Heart right ventricle (tissue), 16 donors: ENCODE data around the gene AMPD1. TPM values are rescaled to one million over a fixed set of nuclear protein-coding genes. Genes with fewer than 3 reads are reported as not detected.

Source experiments
- ATAC-seq, 8 donors: fragments of 200-7000 bp; cut with Tn5 transposase; one replicate each; pipeline ENCODE4 v1.9.1; 2020; ENCODE audit warnings: mild to moderate bottlenecking in 8 of 8, moderate library complexity in 8 of 8, moderate number of reproducible peaks in 1 of 8
- DNase-seq, 2 donors: peaks; one replicate each; pipeline ENCODE4 v3.0.0-alpha.2; 2020
- H3K27ac ChIP-seq, 10 donors: fragments of 200-600 bp; sonication (generic) in 2 of 10; one replicate each; pipeline versions ENCODE4 v1.5.0 to v1.8.0; 2020 to 2022; ENCODE audit warnings: mild to moderate bottlenecking in 3 of 10
- H3K27me3 ChIP-seq, 7 donors: fragments of 200-600 bp; one replicate each; pipeline ENCODE4 v1.8.0; 2021 to 2022; ENCODE audit warnings: mild to moderate bottlenecking in 2 of 7
- H3K36me3 ChIP-seq, 9 donors: fragments of 200-600 bp; sonication (generic) in 1 of 9; one replicate each; pipeline versions ENCODE4 v1.5.0 to v1.8.0; 2020 to 2022; ENCODE audit warnings: mild to moderate bottlenecking in 2 of 9
- H3K4me1 ChIP-seq, 9 donors: fragments of 200-600 bp; sonication (generic) in 1 of 9; one replicate each; pipeline versions ENCODE4 v1.5.0 to v1.8.0; 2020 to 2022; ENCODE audit warnings: mild to moderate bottlenecking in 4 of 9
- H3K4me3 ChIP-seq, 10 donors: fragments of 200-600 bp; sonication (generic) in 2 of 10; one replicate each; pipeline versions ENCODE4 v1.5.0 to v1.8.0; 2020 to 2022; ENCODE audit warnings: mild to moderate bottlenecking in 7 of 10, moderate library complexity in 2 of 10
- H3K9me3 ChIP-seq, 11 donors: fragments of 200-600 bp in 10 of 11; sonication (generic) in 2 of 11; one replicate each; pipeline versions ENCODE4 v1.5.0 to v1.8.0; 2013 to 2022; ENCODE audit warnings: mild to moderate bottlenecking in 2 of 11, control low read depth in 1 of 11, moderate library complexity in 1 of 11
- CTCF ChIP-seq, 9 donors: fragments of 200-600 bp; sonication (generic) in 2 of 9; IDR thresholded peaks; one replicate each; pipeline versions ENCODE4 v1.5.0 to v1.8.0; 2021 to 2022; ENCODE audit warnings: antibody characterized with exemption in 9 of 9, mild to moderate bottlenecking in 5 of 9, moderate library complexity in 1 of 9
- WGBS, 2 donors: extraction: QIAGEN DNeasy Blood & Tissue Kit; methylation state at CpG; one replicate each; pipeline ENCODE4 v1.1.7; 2013; ENCODE audit warnings: inconsistent platforms in 1 of 2; 5-methylcytosine and 5-hydroxymethylcytosine counted together
- intact Hi-C, 10 donors: fragments of 100-400 bp; cut with DNase I; formaldehyde crosslinking; loops; one replicate each; pipeline versions ENCODE4 v1.11.1 to v1.14.2; 2022
- polyA plus RNA-seq, 2 donors: library from polyadenylated mRNA; stranded (reverse); fragments of 200-250 nt; gene quantifications; one replicate each; pipeline ENCODE4 v1.2.3, GENCODE V29; 2013
- total RNA-seq, 10 donors: library from RNA; stranded (reverse); fragmentation: NEBNext Ultra II Directional in 3 of 10; extraction: Animal tissue kit (Norgen Biotek cat#: 25700) in 3 of 10; gene quantifications; one replicate each; pipeline versions ENCODE4 v1.2.1 to v1.2.4, GENCODE V29; 2021 to 2023
- donor health status: Arrhythmogenic right ventricular cardiomyopathy.
- donor health status: ischemic (EF 13 %, LVEDD 7.1; RV severe dilation, severe dysfunction).
- donor health status: healthy with polysubstance abuse.
- donor health status: DM: no; HTN: yes; CAD: no.
- donor health status: DM: no; HTN: no; CAD: no.
- donor health status: ischemic (EF 25% LVEDD 6.9; RV normal size, moderate dysfunction).
- donor health status: ischemic (EF 25% LVEDD 5.7; RV mildly dilated, moderate dysfunction).
- donor health status: healthy.
- donor health status: DM: yes; HTN: yes; CAD: no.
- donor health status: Ischemic cardiomyopathy.
- donor health status: ischemic (EF 35%, LVEDD 5.7; RV mildly dilated, moderate dysfunction).
- donor health status: nonischemic (EF 11% LVEDD 7.7; RV severe dilation, severe dysfunction).
- donor health status: DM: yes; HTN: yes; CAD: no.
- donor health status: PGD.
- donor health status: ischemic (EF 29% LVEDD 5.4; RV normal size, mild dysfunction).
- donor health status: nonischemic (EF 23%, LVEDD 6.1; RV moderate dilation, normal function).

The AMPD1 gene
- total and polyA plus RNA-seq, 12 donors, result 0.59 TPM; not detected in 11

DNA sequence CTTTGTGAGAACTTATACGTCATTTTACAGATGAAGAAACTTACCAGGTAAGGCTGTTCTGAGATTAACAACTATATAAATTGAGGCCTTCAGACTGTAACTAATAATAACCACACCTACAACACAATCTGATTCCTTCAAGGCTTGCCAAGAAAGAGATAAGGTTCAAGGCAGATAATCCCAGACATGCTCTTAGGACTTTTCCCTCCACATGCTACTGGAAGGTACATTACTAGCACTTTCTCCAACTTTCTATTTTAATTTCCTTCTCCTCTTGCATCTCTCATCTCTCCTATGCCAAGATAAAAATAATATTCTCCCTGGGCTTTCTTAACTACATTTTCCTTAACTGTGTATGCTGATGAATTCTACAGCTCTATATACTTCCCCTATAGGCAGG is 40.1 kb upstream of the AMPD1 start:
- peaks cover 0 to 100% (median 73%) of the 10 kb centered on the region in 9 donors for H3K36me3 ChIP-seq
- H3K27ac ChIP-seq, result no peak overlapping the region
- H3K4me1 ChIP-seq, result peaks cover 0 to 8% (median under 1%) of the 10 kb centered on the region in 9 donors
- ATAC-seq (no peak), DNase-seq (no peak)
- intact Hi-C loops, result no loop called here
- H3K4me3 ChIP-seq, result no peak overlapping the region
- WGBS, 2 donors, result 86 to 94% methylated on average over 1 of the region's 1 CpG
- no peaks in the 10 kb centered on the region for H3K27me3 ChIP-seq
- no peaks in the 10 kb centered on the region for H3K9me3 ChIP-seq
- no peak for TF ChIP-seq CTCF (IDR thresholded peaks at IDR 0.05)

DNA sequence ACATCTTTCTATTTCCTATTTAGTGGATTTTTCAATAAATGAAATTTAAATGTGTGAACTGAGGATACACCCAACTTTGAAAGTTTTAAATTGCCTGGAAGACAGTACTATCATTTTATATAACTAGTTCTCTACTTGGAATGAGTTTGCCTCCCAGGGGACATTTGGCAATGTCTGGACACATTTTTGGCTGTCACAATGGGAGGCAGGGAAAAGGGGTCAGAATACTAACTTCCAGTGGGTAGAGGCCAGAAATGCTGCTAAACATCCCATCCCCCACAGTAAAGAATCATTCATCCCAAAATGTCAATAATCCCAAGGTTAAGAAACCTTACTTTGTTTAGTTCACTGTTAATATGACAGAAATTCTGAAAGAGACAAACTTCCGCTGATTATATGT is 34.4 kb upstream of the AMPD1 start:
- intact Hi-C loops, result no loop called here
- peak in 1 of 8 donors; percentile 29 for ATAC-seq
- H3K36me3 ChIP-seq, result peaks cover under 1 to 100% (median 73%) of the 10 kb centered on the region in 9 donors
- H3K27ac ChIP-seq, result no peak overlapping the region
- H3K9me3 ChIP-seq, result no peaks in the 10 kb centered on the region
- H3K27me3 ChIP-seq, result no peaks in the 10 kb centered on the region
- peaks cover 0 to 26% (median 8%) of the 10 kb centered on the region in 9 donors for H3K4me1 ChIP-seq
- WGBS, 2 donors, result 92 to 97% methylated on average over 1 of the region's 1 CpG
- DNase-seq, result no peak
- H3K4me3 ChIP-seq, result no peak overlapping the region
- TF ChIP-seq CTCF (IDR thresholded peaks at IDR 0.05), result no peak

DNA sequence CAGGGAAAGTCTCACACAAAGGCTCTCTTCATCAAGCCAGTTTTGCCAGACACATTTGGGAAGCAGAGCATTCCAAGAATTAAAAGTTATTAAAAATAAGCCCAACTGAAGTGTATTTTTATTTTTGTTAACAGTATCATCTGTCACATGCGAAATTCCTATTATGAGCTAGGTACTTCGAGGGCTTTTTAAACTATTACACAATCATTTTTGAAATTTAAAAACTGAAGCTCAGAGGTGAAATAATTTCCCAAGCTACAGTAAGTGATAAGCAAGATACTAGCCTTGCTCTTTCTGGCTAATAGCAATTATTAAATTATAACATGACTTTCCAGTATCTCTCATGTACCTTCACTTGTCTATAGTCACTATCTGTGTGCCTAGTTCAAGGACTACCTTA is 33.2 kb upstream of the AMPD1 start:
- intact Hi-C loops, result no loop called here
- DNase-seq (no peak), ATAC-seq (no peak)
- WGBS, 2 donors, result 80 to 82% methylated on average over 2 of the region's 2 CpGs
- H3K27ac ChIP-seq, result peak overlapping the region in 1 of 10 donors; percentile 1
- H3K9me3 ChIP-seq, result no peaks in the 10 kb centered on the region
- peaks cover 0 to 38% (median 11%) of the 10 kb centered on the region in 9 donors for H3K4me1 ChIP-seq
- no peaks in the 10 kb centered on the region for H3K27me3 ChIP-seq
- peaks cover 3 to 100% (median 73%) of the 10 kb centered on the region in 9 donors for H3K36me3 ChIP-seq
- no peak for TF ChIP-seq CTCF (IDR thresholded peaks at IDR 0.05)
- H3K4me3 ChIP-seq, result no peak overlapping the region

DNA sequence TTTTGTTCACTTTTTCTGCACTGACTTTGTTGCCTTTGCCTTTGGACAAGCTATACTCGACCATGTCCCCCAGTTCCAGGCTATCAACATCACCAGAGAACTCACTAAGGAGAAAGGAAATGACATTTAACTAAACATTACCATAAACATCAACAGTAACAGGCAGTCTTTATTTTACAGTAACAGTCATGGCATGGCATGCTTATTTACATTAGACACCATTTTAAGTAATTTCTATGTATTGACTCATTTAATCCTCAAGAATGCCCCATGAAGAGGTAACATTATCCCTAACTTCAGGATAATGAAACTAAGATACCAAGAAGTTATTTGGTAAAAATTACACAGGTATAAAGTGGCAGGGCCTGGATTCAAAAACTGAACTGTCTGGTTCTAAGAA is 29.9 kb upstream of the AMPD1 start:
- peaks cover 4 to 100% (median 77%) of the 10 kb centered on the region in 9 donors for H3K36me3 ChIP-seq
- H3K4me1 ChIP-seq, result peaks cover 0 to 39% (median 14%) of the 10 kb centered on the region in 9 donors
- no peak for ATAC-seq
- no peak overlapping the region for H3K27ac ChIP-seq
- intact Hi-C loops, result no loop called here
- 75 to 84% methylated on average over 1 of the region's 1 CpG for WGBS, 2 donors
- TF ChIP-seq CTCF (IDR thresholded peaks at IDR 0.05), result no peak
- H3K27me3 ChIP-seq, result no peaks in the 10 kb centered on the region
- H3K4me3 ChIP-seq, result no peak overlapping the region
- no peaks in the 10 kb centered on the region for H3K9me3 ChIP-seq
- no peak for DNase-seq
